Right lung (tissue), 5 donors: ENCODE measurements around the gene UTP25. TPM values are rescaled to one million over a fixed set of nuclear protein-coding genes. Genes with fewer than 3 reads are reported as not detected.
A peak's percentile ranks its signal among the peaks of the same experiment; 100 is the strongest.

ENCODE experiments used
- DNase-seq, 2 donors: peaks; one replicate each; pipeline ENCODE4 v3.0.0-alpha.2; 2013
- polyA plus RNA-seq, 5 donors: library from polyadenylated mRNA; unstranded; fragments of 120-200 nt; gene quantifications; one replicate each; pipeline versions ENCODE4 v1.2.1 to v1.2.3, GENCODE V29; 2013; ENCODE audit warnings: inconsistent platforms in 1 of 5, low replicate concordance in 1 of 5; ENCODE audit not compliant: insufficient read length in 5 of 5, insufficient read depth in 1 of 5

The UTP25 gene
- polyA plus RNA-seq, 5 donors = 8.2 to 11.7 (median 10.9) TPM

DNA sequence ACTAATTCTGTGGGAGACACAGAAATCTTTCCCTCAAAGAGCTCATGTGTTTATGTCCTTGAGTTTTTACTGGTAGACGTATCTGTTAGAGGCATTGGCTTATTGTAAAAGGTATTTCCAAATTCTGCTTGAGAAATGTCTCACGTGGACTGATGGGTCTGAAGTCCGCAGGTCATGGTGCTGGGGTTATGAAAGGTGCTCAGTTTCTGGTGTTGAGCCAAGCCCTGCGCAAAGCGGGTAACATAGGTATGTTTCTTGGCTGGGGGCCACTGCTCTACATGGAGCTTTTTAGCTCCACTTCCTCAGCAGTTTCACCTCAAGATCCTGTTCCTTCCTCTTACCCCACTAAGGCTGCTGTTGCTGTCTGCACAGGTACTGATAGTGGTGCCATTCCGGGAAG is 10.8 kb downstream of the UTP25 start:
- no peak for DNase-seq

DNA sequence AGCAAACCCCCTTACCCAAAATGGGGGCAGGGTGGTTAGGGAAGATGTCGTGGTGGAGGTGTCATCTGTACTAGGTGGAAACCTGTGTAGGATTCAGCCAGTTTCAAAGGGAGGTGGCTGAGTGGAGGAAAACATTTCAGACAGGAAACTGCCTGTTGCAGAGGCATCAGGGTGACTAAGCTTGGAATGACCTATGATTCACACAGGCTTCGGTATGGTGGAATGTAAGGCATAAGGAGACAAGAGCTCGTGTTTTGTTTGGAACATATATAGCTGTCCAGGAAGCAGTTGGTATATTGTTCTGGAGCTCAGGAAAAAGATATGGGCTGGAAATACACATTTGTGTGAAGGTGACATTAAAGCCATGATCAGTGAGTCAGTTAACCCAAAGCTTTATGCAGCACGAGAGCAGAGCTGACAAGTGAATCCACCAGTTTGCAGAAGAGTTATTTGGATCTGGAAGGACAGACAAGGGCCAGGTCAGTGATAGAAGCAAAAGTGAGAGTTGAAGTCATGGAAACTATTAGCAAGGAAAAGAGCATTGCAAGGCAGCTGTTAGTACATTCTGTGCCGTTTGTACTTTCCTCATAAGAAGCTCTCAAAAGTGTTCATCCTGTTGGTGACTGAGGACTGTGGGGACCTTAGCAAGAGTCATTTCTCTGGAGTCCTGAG is 12.2 kb downstream of the UTP25 start:
- DNase-seq = no peak

DNA sequence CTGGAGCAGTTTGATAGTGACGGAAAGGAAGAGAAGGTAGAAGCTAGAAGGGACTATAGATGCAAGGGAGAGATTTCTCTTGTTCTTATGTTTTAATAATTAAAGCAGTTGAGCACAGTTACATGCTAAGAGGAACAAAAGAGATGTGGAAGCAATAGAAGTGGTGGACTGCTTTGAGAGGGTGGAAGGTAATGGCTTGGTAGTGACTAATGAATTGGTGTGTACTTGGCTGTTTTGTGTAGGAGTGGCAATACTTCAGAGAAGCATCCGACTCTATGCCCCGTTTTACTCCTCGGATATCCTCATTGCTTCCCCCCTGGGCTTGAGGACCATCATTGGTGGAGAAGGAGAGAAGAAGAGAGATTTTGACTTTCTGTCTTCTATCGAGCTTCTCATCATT is 12.8 kb downstream of the UTP25 start:
- DNase-seq = no peak

DNA sequence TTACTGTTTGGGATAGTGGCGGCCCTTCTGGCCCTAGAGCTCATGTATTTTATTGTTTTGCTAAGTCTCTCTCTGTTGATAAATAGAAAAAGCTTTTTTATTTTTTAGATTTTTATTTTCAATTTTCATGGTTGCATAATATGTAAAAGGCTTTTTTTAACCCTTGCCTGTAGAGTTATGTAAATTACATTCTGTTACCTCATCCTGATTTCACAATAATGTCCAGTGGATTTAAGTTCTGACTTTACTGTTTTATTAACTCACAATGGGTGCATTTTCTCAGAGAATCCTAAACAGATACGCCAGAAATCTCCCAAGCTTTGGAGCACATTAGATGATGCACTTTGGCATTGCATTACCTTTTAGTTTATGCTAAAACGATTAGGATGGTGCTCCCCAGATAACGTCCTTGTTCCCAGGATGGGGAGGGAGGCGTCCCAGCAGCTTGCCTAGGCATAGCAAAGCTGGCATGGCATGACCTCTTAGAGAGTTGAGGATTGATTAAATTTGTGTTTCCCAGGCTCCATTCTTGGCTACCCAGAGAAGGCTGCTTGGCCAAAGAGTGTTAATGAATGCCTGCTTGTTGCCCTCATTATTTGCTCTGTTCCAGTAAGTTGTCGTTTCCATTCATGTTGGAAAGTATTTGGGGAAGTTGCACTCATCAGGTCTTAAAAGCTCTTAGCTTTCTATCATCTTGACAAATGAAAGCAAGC is 17.1 kb downstream of the UTP25 start:
- DNase-seq = no peak

- DNase-seq = no peak
Observed at GRCh38 chr1:209845408-209845725, 17.6 kb downstream of the UTP25 start.

GRCh38 chr1:209849388-209849787 is 21.6 kb downstream of the UTP25 start:
- no peak for DNase-seq

GRCh38 chr1:209850342-209850979 is 22.7 kb downstream of the UTP25 start:
- DNase-seq = no peak

DNA sequence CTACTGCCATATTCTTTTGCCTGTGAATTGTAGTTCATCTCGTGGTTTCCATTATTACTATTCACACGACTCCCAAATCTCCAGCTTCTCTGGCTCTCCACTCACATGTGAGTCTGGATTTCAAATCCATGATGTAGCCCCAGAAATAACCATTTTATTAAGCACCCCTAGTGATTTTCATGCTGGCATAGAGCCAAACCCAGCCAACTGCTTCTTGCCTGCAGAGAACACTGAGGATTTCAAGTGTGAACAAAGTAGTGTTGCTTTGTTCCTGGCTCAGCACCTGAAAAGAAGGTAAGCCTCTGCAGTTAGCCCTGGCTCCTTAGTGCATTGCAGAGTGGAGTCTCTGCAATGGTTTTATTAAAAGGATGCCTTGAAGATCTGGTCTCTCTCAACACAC is 25.9 kb downstream of the UTP25 start:
- no peak for DNase-seq

GRCh38 chr1:209854196-209854595 is 26.4 kb downstream of the UTP25 start:
- no peak for DNase-seq

GRCh38 chr1:209855006-209855405 is 27.2 kb downstream of the UTP25 start:
- DNase-seq = no peak

GRCh38 chr1:209855623-209856022 is 27.9 kb downstream of the UTP25 start:
- DNase-seq = no peak

- DNase-seq = no peak
Observed at GRCh38 chr1:209858561-209859103, 30.9 kb downstream of the UTP25 start.

- peak; percentile 47 to 64 for DNase-seq
Observed at GRCh38 chr1:209860293-209860881, 32.6 kb downstream of the UTP25 start.

DNA sequence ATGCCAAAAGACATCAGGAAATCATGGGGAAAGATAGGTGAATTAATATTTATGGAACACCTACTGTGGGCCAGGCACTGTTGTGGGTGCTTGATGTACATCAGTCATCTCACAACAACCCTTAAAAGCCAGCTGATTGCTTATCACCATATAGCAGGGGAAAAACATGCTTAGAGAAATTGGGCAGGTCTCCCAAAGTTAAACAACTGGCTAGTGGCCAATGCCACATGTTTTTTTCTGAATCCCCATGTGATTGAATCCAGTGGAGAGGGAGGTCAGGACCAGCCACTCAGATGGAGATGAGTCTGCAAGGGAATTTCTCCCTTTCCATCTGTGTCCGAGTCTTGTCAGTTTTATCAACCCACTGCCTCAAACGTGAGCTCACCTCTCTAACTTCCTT is 33.5 kb downstream of the UTP25 start:
- DNase-seq = no peak

- DNase-seq = no peak
Observed at GRCh38 chr1:209862391-209863356, 34.9 kb downstream of the UTP25 start.

DNA sequence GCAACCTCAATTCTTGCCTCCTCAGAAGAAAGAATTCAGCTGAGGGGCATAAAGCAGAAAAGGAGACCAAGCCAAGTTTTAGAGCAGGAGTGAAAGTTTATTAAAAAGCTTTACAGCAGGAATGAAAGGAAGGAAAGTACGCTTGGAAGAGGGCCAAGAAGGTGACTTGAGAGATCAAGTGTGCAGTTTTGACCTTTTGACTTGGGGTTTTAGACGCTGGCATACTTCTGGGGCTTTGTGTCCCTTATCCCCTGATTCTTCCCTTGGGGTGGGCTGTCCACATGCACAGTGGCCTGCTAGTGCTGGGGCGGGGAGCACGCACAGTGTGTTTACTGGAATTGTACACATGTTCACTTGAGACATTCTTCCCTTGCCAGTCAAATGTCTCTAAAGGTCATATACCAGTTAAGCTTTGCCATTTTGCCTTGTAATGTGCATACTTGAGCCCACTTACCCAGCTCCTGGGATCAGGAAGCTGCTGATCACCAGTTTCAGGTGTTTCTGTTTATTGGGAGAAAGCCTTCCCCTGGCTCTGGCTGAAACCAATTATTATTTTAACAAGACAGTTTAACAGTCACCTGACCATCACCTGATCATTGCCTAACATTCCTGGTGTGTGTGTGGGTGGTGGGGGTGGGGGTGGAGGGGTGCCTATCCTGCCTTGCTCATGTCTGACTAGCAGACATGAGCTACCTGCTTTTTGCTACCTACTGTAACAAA is 36.2 kb downstream of the UTP25 start:
- no peak for DNase-seq

DNA sequence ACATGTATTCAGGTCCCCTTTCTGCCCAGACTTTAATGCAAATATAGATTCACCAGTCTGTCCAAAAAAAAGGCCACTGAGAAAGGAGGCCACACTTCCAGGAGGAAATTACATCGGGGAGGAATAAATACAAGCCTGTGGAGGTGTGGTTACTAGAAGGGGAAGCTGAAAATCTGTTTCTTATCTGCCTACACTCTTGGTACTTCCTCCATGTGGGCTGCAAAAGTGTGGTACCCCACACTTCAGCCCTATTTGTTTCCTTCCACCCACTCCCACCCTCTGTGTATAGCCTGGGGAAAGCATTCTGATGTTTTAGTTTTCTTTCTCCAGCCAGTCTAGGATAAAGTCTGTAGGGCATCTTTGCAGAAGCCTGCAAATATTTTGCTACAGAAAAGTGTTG is 38.4 kb downstream of the UTP25 start:
- DNase-seq = no peak

DNA sequence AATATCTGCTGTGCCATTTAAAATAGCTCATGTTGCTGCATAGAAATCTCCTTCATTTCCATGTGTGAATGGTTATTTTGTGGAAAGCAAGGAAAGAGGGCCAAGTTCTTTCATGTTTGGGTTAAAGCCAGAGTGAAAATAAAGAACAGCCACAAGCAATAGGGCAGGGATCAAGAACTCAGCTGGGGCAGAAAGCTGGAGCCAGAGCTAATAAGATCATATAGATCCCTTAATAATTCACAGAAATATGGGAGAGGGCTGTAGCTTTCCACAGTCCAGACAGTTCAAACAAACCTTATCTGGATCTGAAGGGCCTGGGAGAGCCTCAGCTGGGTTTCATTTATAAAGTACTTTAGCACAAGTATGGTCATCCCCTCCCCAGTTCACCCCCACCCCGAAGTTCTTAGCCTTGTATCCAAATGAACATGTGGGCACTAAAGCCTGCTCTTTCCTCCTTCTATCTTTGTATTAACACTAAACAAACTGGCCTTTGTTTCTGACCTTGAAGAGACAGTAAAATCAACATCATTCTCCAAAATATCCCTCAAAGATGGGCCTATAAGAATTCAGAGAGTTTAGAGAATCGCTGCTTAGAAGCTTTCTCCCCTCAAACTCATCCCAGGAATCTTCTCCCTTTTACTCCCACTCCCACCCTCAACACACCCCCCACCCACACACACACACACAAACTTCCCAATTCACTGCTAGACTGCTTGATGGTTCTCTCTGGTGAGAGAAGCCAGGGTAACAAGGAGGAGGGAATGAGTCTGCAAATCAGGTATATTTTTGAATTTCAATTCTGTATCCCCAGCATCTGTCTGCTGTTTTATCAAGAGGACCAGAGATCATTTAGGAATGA is 41.7 kb downstream of the UTP25 start:
- peak; percentile 37 to 42 for DNase-seq

DNA sequence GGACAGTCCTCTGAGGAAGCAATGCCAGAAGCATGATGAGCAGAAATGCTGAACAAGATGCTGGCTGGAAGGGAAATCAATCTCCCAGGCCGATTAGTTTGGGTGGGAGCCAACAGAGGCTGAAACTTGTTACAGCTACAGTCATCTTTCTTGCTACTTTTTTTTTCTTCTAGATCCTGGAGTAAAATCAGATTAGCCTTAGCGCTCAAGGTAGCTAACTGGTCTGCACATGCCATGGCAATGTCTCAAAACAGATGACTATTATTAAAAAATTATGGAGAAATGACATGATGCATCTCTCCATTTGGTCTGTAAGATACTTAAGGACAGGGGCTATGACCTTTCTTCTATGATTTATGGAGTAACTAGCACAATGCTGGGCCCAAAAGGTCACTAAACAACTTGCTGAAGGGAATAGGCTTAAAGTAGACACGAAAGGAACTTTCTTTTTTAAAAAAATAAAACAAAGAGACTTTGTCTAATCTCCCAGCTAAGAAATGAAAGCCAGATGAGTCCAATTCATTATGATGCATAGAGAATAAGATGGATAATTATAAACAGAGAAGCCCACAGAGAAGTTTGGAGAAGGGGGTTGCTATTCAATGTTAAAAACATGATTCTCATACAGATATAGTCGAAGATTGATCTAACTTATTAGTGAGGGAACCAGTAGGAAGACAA is 42.5 kb downstream of the UTP25 start:
- DNase-seq = no peak
